Choroid plexus epithelial cell (primary cell): ENCODE measurements around the gene DYNC2LI1.

Experiments
- DNase-seq: peaks from one replicate; pipeline ENCODE4 v3.0.0-alpha.2; 2010; ENCODE audit warnings: low read depth
- H3K4me3 ChIP-seq: 2 replicates; pipeline ENCODE4 v1.5.1; 2011; ENCODE audit warnings: low read depth, mild to moderate bottlenecking, control low read depth, low read length, moderate library complexity
- TF ChIP-seq, protein P1 (sequence below): conservative IDR thresholded peaks from 2 replicates; pipeline ENCODE4 v1.5.1; 2011; ENCODE audit warnings: low read depth, mild to moderate bottlenecking, control low read depth, inconsistent platforms, low read length, moderate library complexity

Gene DYNC2LI1

GRCh38 chr2:43810888-43811287, 37.0 kb downstream of the DYNC2LI1 start:
- TF ChIP-seq, protein P1, sequence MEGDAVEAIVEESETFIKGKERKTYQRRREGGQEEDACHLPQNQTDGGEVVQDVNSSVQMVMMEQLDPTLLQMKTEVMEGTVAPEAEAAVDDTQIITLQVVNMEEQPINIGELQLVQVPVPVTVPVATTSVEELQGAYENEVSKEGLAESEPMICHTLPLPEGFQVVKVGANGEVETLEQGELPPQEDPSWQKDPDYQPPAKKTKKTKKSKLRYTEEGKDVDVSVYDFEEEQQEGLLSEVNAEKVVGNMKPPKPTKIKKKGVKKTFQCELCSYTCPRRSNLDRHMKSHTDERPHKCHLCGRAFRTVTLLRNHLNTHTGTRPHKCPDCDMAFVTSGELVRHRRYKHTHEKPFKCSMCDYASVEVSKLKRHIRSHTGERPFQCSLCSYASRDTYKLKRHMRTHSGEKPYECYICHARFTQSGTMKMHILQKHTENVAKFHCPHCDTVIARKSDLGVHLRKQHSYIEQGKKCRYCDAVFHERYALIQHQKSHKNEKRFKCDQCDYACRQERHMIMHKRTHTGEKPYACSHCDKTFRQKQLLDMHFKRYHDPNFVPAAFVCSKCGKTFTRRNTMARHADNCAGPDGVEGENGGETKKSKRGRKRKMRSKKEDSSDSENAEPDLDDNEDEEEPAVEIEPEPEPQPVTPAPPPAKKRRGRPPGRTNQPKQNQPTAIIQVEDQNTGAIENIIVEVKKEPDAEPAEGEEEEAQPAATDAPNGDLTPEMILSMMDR, result no peak
- no peak overlapping the region for H3K4me3 ChIP-seq

GRCh38 chr2:43812006-43812405, 38.2 kb downstream of the DYNC2LI1 start:
- H3K4me3 ChIP-seq, result no peak overlapping the region
- TF ChIP-seq, protein P1, result no peak
- no peak for DNase-seq

More at GRCh38 chr2:43810888-43811287, 37.0 kb downstream of the DYNC2LI1 start:
- DNase-seq, result no peak

- TF ChIP-seq, protein P1, result no peak
- H3K4me3 ChIP-seq, result no peak overlapping the region
- no peak for DNase-seq
Observed at GRCh38 chr2:43812947-43813346, 39.1 kb downstream of the DYNC2LI1 start.

DNA sequence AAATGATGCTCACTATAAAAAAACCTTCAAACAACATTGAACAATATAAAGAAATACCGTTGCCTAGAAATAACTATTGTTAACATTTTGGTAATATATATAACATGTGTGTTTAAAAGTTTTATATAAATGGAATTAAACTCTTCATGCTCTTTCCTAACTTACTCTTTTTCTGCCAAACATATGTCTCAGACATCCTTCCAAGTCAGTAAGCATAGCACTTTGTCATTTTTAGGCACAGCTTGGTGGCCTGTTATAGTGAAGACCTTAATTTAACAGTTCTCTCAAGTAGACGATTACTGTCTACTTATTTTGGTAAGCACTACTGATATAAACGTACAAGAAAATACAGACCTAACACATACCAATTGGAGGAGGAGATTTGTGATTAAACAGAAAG, 40.9 kb downstream of the DYNC2LI1 start:
- TF ChIP-seq, protein P1, result no peak
- no peak overlapping the region for H3K4me3 ChIP-seq
- DNase-seq, result no peak

GRCh38 chr2:43818761-43819160, 44.9 kb downstream of the DYNC2LI1 start:
- TF ChIP-seq, protein P1, result no peak

GRCh38 chr2:43819491-43820163, 45.8 kb downstream of the DYNC2LI1 start:
- H3K4me3 ChIP-seq, result no peak overlapping the region
- TF ChIP-seq, protein P1, result no peak
- no peak for DNase-seq

More at GRCh38 chr2:43818761-43819160, 44.9 kb downstream of the DYNC2LI1 start:
- DNase-seq, result peak; percentile 75
- no peak overlapping the region for H3K4me3 ChIP-seq

DNA sequence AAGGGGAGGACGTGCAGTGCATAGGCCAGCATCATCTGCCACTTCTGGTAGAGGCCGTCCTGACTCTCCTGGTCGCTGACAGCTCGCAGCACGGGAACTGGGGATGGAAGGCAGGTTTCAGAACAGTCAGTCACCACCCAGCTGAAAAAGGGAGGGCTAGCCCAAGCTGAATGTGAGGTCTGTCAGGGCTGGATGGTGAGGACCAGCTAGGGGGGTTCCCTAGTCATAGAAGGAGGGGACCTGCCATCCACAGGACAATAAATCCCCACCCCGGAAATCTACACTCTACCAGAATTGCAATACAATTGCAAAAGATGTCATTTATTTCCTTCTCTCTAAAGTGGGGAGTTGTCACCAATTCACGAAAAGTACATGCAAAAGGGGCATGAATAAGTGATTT, 49.0 kb downstream of the DYNC2LI1 start:
- TF ChIP-seq, protein P1, result no peak
- no peak overlapping the region for H3K4me3 ChIP-seq
- DNase-seq, result no peak
